Breast epithelium (tissue), 3 donors: ENCODE results near the gene MGAT5.

Experiments
- POLR2A ChIP-seq: fragments of 450-650 bp; IDR thresholded peaks from one replicate; pipeline ENCODE4 v1.6.1; 2016; ENCODE audit warnings: antibody characterized with exemption, mild to moderate bottlenecking, moderate library complexity
- POLR2AphosphoS5 ChIP-seq, 3 donors: sonication (generic); formaldehyde crosslinking; IDR thresholded peaks; one replicate each; pipeline ENCODE4 v1.6.1; 2017; ENCODE audit warnings: antibody characterized with exemption in 3 of 3
- TF ChIP-seq, protein P1 (sequence below), 3 donors: fragments of 450-650 bp; IDR thresholded peaks; one replicate each; pipeline ENCODE4 v1.5.1; 2016 to 2017; ENCODE audit warnings: antibody characterized with exemption in 3 of 3, mild to moderate bottlenecking in 3 of 3, moderate library complexity in 3 of 3

DNA sequence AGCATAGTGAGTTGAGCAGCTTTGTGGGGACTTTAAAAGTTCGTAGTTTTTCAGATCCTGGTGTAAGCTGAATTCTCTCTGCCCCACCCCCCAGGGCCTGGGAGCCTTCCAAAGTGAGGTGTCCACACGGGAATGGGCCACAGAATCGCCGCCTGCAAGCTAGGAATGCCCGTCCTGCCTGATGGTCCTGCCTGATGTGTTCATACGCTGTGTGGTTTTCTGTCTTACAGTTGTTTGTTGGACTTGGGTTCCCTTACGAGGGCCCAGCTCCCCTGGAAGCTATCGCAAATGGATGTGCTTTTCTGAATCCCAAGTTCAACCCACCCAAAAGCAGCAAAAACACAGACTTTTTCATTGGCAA, 158.7 kb downstream of the MGAT5 start:
- TF ChIP-seq, protein P1, sequence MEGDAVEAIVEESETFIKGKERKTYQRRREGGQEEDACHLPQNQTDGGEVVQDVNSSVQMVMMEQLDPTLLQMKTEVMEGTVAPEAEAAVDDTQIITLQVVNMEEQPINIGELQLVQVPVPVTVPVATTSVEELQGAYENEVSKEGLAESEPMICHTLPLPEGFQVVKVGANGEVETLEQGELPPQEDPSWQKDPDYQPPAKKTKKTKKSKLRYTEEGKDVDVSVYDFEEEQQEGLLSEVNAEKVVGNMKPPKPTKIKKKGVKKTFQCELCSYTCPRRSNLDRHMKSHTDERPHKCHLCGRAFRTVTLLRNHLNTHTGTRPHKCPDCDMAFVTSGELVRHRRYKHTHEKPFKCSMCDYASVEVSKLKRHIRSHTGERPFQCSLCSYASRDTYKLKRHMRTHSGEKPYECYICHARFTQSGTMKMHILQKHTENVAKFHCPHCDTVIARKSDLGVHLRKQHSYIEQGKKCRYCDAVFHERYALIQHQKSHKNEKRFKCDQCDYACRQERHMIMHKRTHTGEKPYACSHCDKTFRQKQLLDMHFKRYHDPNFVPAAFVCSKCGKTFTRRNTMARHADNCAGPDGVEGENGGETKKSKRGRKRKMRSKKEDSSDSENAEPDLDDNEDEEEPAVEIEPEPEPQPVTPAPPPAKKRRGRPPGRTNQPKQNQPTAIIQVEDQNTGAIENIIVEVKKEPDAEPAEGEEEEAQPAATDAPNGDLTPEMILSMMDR (IDR thresholded peaks at IDR 0.05), result no peak
- no peak for TF ChIP-seq POLR2A
- no peak for TF ChIP-seq POLR2AphosphoS5 (IDR thresholded peaks at IDR 0.05)
